GM12891 (cell line): ENCODE data around the gene ZNF474.

Experiments used
- POLR2A ChIP-seq: IDR thresholded peaks from 2 replicates; pipeline ENCODE4 v1.6.1; 2011; ENCODE audit warnings: low read depth, low read length, control low read depth
- POLR2AphosphoS5 ChIP-seq: IDR thresholded peaks from 2 replicates; pipeline ENCODE4 v1.6.1; 2011; ENCODE audit warnings: low read depth, low read length, control low read depth
- POU2F2 ChIP-seq: IDR thresholded peaks from 2 replicates; pipeline ENCODE4 v1.6.1; 2011; ENCODE audit warnings: low read depth, mild to moderate bottlenecking, control low read depth, low read length, moderate library complexity
- SPI1 ChIP-seq: IDR thresholded peaks from 2 replicates; pipeline ENCODE4 v1.6.1; 2011; ENCODE audit warnings: low read depth, low read length, control low read depth
- TAF1 ChIP-seq: IDR thresholded peaks from 2 replicates; pipeline ENCODE4 v1.6.1; 2011; ENCODE audit warnings: low read depth, low read length, control low read depth

- TF ChIP-seq TAF1 (no peak), POLR2A (no peak), POLR2AphosphoS5 (no peak), POU2F2 (no peak), SPI1 (no peak)
Measured at GRCh38 chr5:122083535-122083934, 45.8 kb upstream of the ZNF474 start.
